GM04504 (cell line): ENCODE results near the gene CRACR2B.

ENCODE experiments used
- DNase-seq: peaks from one replicate; pipeline ENCODE4 v3.0.0-alpha.2; 2012; ENCODE audit warnings: low read depth

Gene CRACR2B

GRCh38 chr11:854601-855329 lies 27.0 kb downstream of the CRACR2B start:
- DNase-seq, result no peak

GRCh38 chr11:855330-855674 lies 27.6 kb downstream of the CRACR2B start:
- DNase-seq, result no peak

- DNase-seq, result no peak
These were observed 28.1 kb downstream of the CRACR2B start for GRCh38 chr11:855796-856195.

- DNase-seq, result no peak
These were observed 28.7 kb downstream of the CRACR2B start for GRCh38 chr11:856397-856796.

- DNase-seq, result no peak
These were observed 30.5 kb downstream of the CRACR2B start for GRCh38 chr11:858053-858761.

GRCh38 chr11:858762-859339 lies 31.1 kb downstream of the CRACR2B start:
- no peak for DNase-seq

GRCh38 chr11:859394-860131 lies 31.8 kb downstream of the CRACR2B start:
- no peak for DNase-seq

GRCh38 chr11:860234-861104 lies 32.8 kb downstream of the CRACR2B start:
- no peak for DNase-seq

- no peak for DNase-seq
These were observed 33.4 kb downstream of the CRACR2B start for GRCh38 chr11:861105-861479.

- DNase-seq, result no peak
These were observed 34.5 kb downstream of the CRACR2B start for GRCh38 chr11:862081-862661.

GRCh38 chr11:862696-863022 lies 34.9 kb downstream of the CRACR2B start:
- no peak for DNase-seq

- no peak for DNase-seq
These were observed 35.5 kb downstream of the CRACR2B start for GRCh38 chr11:863023-863909.

- DNase-seq, result no peak
These were observed 36.5 kb downstream of the CRACR2B start for GRCh38 chr11:863910-864827.

- DNase-seq, result no peak
These were observed 37.2 kb downstream of the CRACR2B start for GRCh38 chr11:864898-865297.

- DNase-seq, result no peak
These were observed 38.0 kb downstream of the CRACR2B start for GRCh38 chr11:865462-866430.

- DNase-seq, result no peak
These were observed 38.8 kb downstream of the CRACR2B start for GRCh38 chr11:866481-866880.

GRCh38 chr11:867856-868358 lies 40.2 kb downstream of the CRACR2B start:
- DNase-seq, result no peak

- no peak for DNase-seq
These were observed 40.7 kb downstream of the CRACR2B start for GRCh38 chr11:868394-868793.
